ENCODE data around the gene TMEM253.
A peak's percentile ranks its signal among the peaks of the same experiment; 100 is the strongest.

The TMEM253 gene

DNA sequence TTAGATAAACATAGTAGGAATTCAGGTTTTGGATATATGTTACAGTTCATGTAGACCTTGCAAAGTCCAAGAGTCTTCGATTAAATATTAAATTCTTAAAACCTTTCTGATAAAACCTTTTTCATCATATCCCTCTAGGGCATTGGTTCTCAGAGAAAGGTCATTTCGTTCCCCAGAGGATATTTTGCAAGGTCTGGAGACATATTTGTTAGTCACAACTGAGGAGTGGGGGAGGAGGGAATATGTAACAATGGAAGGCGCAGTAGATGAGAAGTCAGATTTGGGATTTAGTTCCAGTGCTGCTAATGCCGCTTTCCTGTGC is 5.3 kb downstream of the TMEM253 start:
- peak; percentile 32 for DNase-seq

DNA sequence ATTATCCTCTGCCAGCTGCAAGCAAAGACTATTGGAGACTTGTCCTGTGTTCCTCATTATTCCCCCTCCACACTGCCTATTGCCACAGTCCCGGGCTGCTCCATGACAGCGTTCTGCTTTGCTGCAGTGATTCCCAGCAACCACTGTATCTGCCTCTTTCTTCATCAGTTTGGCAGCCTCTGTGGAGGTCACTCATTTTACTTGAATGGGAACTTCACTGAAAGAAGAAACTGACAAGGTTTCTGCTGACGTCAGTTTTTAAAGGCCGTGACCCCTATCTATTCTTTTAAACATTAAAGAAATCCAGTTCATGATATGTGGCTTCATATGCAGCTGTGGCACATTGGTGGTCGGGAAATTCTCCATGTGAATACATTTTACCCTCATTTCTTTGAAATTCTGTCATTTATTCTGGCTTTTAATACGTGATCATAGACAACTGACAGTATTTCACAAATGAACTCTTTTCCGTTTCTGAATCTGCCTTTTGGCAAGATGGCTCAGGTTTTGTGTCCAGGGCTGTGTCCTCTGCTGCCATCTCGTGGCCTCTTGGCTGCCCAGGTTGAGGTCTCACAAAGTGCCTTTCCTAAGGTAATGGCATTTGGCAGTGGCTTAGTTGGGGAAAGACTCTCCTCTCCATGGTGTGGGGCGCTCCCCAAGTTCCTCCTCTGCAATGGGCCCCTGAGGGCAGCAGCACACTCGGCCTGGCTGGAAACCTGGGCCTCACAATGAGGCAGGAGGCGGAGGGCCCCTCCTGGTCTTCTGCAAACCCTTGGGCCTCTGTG is 5.8 kb downstream of the TMEM253 start:
- peak; percentile 69 for DNase-seq

DNA sequence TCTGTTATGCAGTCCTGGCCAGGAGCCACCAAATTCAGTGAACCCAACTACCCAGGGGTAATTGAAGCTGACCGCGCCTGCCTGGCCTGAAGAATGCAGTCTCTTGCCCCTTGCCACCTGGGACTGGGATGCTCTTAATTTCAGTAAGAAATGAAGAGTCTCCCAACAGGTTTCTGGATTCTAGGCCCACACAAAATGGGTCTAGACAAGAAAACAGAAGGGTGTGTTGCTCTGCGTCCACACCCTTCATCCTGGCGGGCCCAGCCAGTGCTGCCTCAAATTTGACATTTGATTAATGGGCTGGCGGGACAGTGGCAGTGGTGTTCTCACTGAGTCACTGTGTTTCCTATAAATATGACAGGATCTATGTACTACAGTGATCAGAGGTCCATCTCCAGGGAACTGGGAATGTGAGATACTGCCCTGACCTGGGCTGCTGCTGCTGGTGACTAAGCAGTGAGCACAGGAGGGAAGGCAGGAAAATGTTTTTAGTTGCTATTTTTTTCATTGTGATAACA is 6.5 kb downstream of the TMEM253 start:
- DNase-seq: peak; percentile 49

DNA sequence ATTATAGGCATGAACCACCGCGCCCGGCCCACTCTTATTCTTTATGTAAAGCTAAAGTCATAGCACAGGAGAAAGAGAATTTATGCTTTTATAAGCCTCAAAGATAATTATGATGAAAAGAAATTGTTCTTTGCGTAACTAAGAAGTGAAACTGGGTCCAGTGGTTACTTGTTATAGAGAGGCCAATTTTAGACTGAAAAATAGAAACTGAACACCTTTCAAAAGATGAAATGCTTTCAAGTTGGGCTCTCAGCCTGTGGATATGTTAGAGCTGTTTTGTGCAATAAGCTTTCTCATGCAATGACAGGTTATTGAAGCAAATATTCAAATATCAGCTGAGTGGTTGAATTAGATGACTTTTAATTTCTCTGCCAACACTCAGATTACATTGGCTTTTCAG is 7.9 kb downstream of the TMEM253 start:
- no peak for DNase-seq

DNA sequence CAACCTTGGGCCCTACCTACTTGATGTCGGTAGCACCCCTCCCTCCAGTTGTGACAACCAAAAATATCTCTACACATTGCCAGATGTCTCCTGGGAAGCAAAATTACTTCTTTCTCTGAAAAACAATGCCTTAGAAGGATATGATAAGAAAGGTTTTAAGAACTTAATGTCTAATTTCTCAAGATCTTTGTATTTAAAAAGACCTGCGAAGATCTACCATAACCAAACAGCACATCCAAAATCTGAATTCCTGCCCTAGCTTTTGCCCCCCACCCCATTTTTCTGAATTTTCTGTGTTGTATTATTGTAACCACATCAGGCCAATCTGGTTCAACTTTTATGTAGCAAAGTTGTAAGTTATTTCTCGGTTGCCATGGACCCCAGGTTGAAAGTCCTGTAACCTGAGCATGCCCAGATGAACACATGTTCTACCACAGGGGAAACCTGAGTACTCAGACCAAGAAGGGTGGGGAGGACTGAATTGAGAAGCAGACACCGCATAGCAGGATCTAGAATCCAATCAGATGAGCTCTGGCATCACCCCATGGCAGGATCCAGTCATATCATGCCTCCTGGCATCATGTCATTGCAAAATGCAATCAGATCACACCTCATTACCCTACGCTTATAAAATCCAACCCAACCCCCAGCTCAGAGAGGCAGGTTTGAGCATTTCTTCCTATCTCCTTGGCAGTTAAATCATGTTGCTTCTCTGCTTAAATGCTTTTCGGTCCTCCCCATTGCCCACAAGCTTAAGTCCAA is 8.7 kb downstream of the TMEM253 start:
- no peak for DNase-seq

DNA sequence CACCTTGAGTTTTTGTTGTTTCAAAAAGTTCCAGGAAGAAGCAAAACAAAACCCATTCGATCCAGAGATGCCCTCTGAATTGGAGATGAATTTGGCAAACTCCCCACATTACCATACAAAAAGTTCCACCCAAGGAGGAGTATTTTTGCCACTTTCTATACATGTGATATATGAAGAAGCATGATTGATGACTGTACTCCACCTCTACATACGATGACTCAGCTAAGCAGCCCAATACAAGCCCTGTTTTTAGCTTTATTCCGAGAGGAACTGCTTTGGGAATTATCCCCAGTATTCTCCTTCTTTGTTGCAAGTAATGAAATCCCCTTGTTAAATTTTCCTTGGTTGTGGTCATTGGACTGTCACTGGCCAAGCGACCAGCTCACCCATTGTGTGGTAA is 11.4 kb downstream of the TMEM253 start:
- DNase-seq: no peak

DNA sequence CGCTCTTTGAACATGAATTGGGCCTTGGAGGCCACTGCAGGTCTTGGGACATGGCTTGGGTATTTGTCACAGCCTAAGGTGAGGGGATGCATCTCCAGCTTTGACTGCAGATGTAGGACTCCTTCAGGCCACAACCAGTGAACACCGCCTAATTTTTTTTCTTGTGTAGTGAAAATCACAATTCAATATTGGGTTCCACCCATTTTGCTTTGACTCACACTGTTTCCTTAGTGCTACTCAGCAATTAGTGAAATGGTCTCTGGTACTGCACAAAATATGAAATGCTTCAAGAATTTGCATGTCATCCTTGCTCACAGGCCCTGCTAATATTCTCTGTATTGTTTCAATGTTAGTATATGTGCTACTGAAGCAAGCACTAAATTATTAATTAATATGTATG is 12.5 kb downstream of the TMEM253 start:
- DNase-seq: no peak

GRCh38 chr14:21118933-21119332 is 18.1 kb downstream of the TMEM253 start:
- DNase-seq: no peak

GRCh38 chr14:21120686-21121085 is 19.8 kb downstream of the TMEM253 start:
- DNase-seq: no peak

- no peak for DNase-seq
These were observed 20.3 kb downstream of the TMEM253 start for GRCh38 chr14:21121122-21121521.

GRCh38 chr14:21123429-21123828 is 22.6 kb downstream of the TMEM253 start:
- DNase-seq: no peak

DNA sequence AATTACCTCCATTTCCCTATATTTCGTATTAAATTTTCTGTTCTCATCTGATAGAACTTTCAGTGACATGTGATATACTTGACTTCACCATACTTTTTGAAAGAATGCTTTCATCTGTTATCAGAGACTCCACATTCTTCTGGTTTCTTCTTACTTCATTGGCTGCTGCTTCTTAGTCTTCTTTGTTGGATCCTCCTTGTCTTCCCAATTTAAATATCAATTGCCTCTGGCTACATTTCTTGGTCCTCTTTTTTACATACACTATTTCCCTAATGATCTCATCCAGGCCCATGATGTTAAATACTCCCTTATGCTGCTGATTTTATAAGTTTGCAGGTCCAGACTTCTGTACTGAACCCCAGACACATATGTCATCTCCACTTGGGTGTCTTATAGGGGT is 33.0 kb downstream of the TMEM253 start:
- no peak for DNase-seq

- peak; percentile 20 for DNase-seq
These were observed 35.2 kb downstream of the TMEM253 start for GRCh38 chr14:21136024-21136423.

- DNase-seq: no peak
These were observed 41.5 kb downstream of the TMEM253 start for GRCh38 chr14:21142357-21142756.

- DNase-seq: no peak
These were observed 44.6 kb downstream of the TMEM253 start for GRCh38 chr14:21145437-21145836.

DNA sequence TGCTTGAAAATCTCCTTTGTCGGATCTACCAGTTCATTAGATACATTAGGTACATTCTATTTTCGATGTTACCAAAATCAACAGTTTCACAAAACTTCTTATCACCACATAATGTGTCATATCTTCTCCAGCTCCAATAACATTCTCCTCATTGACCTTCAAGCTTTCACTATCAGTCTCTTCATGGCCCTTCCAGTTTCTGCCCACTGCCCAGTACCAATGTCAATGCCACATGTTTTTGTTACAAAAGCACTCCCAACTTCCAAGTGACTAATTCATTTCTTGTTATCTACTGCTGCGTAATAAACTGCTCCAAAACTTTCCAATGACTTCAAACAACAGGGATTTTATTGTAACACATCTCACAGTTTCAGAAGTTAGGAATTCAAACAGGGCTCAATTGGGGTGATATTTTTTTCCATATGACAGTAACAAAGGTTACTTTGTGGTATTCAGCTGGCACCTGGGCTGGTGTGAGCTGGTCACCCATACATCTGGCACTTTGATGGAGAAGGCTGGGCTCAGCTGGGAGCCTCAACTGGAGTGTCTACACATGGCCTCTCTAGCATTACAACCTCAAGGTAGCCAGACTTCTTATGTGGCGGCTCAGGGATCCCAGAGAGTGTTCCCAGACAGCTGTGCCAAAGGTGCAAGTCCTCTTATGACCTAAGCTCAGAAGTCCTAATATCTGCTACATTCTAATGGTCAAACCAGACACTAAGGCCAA is 48.9 kb downstream of the TMEM253 start:
- DNase-seq: no peak

All from HCEC 1CT (cell line).